WTC11 (cell line): ENCODE data around the gene GALNT6. TPM values are rescaled to one million over a fixed set of nuclear protein-coding genes. Genes with fewer than 3 reads are reported as not detected.
A peak's percentile ranks its signal among the peaks of the same experiment; 100 is the strongest.

Source experiments
- ATAC-seq: fragments of 200-7000 bp; cut with Tn5 transposase; 2 replicates; pipeline ENCODE4 v1.10.0; 2021; ENCODE audit warnings: mild to moderate bottlenecking, moderate library complexity
- CTCF ChIA-PET: fragments of 300-600 bp; sonication (Branson Sonifier 250); formaldehyde crosslinking; loops from one replicate; lab custom pipeline; 2021; ENCODE audit warnings: antibody characterized with exemption; lab: Charles Lee
- POLR2A ChIA-PET: fragments of 350-600 bp; sonication (Branson Sonifier 250); formaldehyde crosslinking; loops from one replicate; lab custom pipeline; 2021; ENCODE audit warnings: antibody characterized with exemption; lab: Charles Lee
- DNase-seq: peaks from one replicate; pipeline ENCODE4 v3.0.0; 2021; ENCODE audit warnings: low spot score
- H3K27ac Mint-ChIP-seq: 2 replicates; pipeline ENCODE4 v1.8.0; 2021; ENCODE audit warnings: mixed read lengths
- H3K27me3 Mint-ChIP-seq: 2 replicates; pipeline ENCODE4 v1.8.0; 2021; ENCODE audit warnings: low read depth, mild to moderate bottlenecking, moderate library complexity, mixed read lengths
- H3K36me3 Mint-ChIP-seq: 2 replicates; pipeline ENCODE4 v1.8.0; 2021; ENCODE audit warnings: mixed read lengths
- H3K4me1 Mint-ChIP-seq: 2 replicates; pipeline ENCODE4 v1.8.0; 2022; ENCODE audit warnings: mixed read lengths
- H3K4me3 Mint-ChIP-seq: 2 replicates; pipeline ENCODE4 v1.8.0; 2021; ENCODE audit warnings: mild to moderate bottlenecking, moderate library complexity, mixed read lengths
- H3K9me3 Mint-ChIP-seq: 2 replicates; pipeline ENCODE4 v1.8.0; 2021; ENCODE audit warnings: mixed read lengths
- ETV6 ChIP-seq: sonication (generic); formaldehyde crosslinking; IDR thresholded peaks from 2 replicates; pipeline ENCODE4 v1.8.1; 2022; ENCODE audit warnings: mild to moderate bottlenecking, missing genetic modification reagents
- FOXK1 ChIP-seq: sonication (generic); formaldehyde crosslinking; IDR thresholded peaks from 2 replicates; pipeline ENCODE4 v1.8.0; 2022; ENCODE audit warnings: mild to moderate bottlenecking, moderate library complexity, missing genetic modification reagents
- GRHL2 ChIP-seq: fragments of 250-450 bp; sonication (Bioruptor Pico); IDR thresholded peaks from 2 replicates; pipeline ENCODE4 v1.8.0; 2022; ENCODE audit warnings: mild to moderate bottlenecking, moderate library complexity; ENCODE audit not compliant: insufficient replicate concordance, severe bottlenecking
- HMGA2 ChIP-seq: fragments of 250-450 bp; sonication (Bioruptor Pico); IDR thresholded peaks from 2 replicates; pipeline ENCODE4 v1.4.0; 2021; ENCODE audit warnings: mild to moderate bottlenecking, moderate library complexity
- KAT7 ChIP-seq: sonication (generic); formaldehyde crosslinking; IDR thresholded peaks from 2 replicates; pipeline ENCODE4 v1.8.1; 2023; ENCODE audit warnings: missing genetic modification reagents, mild to moderate bottlenecking, borderline replicate concordance
- SOX15 ChIP-seq: fragments of 250-450 bp; sonication (Bioruptor Pico); IDR thresholded peaks from 2 replicates; pipeline ENCODE4 v1.9.0; 2021; ENCODE audit warnings: mild to moderate bottlenecking
- ZBTB43 ChIP-seq: sonication (generic); formaldehyde crosslinking; IDR thresholded peaks from 2 replicates; pipeline ENCODE4 v1.8.1; 2023; ENCODE audit warnings: mild to moderate bottlenecking, missing genetic modification reagents
- ZNF138 ChIP-seq: sonication (generic); formaldehyde crosslinking; conservative IDR thresholded peaks from 2 replicates; pipeline ENCODE4 v1.8.1; 2022; ENCODE audit warnings: mild to moderate bottlenecking, moderate library complexity, missing genetic modification reagents
- ZNF232 ChIP-seq: sonication (generic); formaldehyde crosslinking; IDR thresholded peaks from 2 replicates; pipeline ENCODE4 v1.8.0; 2022; ENCODE audit warnings: mild to moderate bottlenecking, missing genetic modification reagents
- ZNF263 ChIP-seq: sonication (generic); formaldehyde crosslinking; IDR thresholded peaks from 2 replicates; pipeline ENCODE4 v1.8.1; 2022; ENCODE audit warnings: low read depth, mild to moderate bottlenecking, moderate library complexity, missing genetic modification reagents
- ZNF317 ChIP-seq: sonication (generic); formaldehyde crosslinking; IDR thresholded peaks from 2 replicates; pipeline ENCODE4 v1.8.1; 2023; ENCODE audit warnings: low read depth, mild to moderate bottlenecking, moderate library complexity, missing genetic modification reagents, borderline replicate concordance
- total RNA-seq: library from RNA; stranded (reverse); gene quantifications from 3 replicates; pipeline ENCODE4 v1.2.3, GENCODE V29; 2021
- TF ChIP-seq, protein P1 (sequence below): sonication (generic); formaldehyde crosslinking; conservative IDR thresholded peaks from 2 replicates; pipeline ENCODE4 v1.8.1; 2022; ENCODE audit warnings: mild to moderate bottlenecking, missing genetic modification reagents
- TF ChIP-seq, protein P2 (sequence below): sonication (generic); formaldehyde crosslinking; IDR thresholded peaks from 2 replicates; pipeline ENCODE4 v1.8.1; 2022; ENCODE audit warnings: mild to moderate bottlenecking, missing genetic modification reagents, moderate library complexity, borderline replicate concordance
- TF ChIP-seq, protein P3 (sequence below): fragments of 200-600 bp; IDR thresholded peaks from 2 replicates; pipeline ENCODE4 v1.8.0; 2022; ENCODE audit warnings: antibody characterized with exemption
- TF ChIP-seq, protein P4 (sequence below): sonication (generic); formaldehyde crosslinking; IDR thresholded peaks from 2 replicates; pipeline ENCODE4 v1.8.1; 2022; ENCODE audit warnings: mild to moderate bottlenecking, moderate library complexity, missing genetic modification reagents
- TF ChIP-seq, protein P5 (sequence below): sonication (generic); formaldehyde crosslinking; IDR thresholded peaks from 2 replicates; pipeline ENCODE4 v1.8.1; 2023; ENCODE audit warnings: mild to moderate bottlenecking, moderate library complexity, missing genetic modification reagents

GALNT6 gene
- total RNA-seq, 1 experiment from 2014 or later = 18.3 TPM

DNA sequence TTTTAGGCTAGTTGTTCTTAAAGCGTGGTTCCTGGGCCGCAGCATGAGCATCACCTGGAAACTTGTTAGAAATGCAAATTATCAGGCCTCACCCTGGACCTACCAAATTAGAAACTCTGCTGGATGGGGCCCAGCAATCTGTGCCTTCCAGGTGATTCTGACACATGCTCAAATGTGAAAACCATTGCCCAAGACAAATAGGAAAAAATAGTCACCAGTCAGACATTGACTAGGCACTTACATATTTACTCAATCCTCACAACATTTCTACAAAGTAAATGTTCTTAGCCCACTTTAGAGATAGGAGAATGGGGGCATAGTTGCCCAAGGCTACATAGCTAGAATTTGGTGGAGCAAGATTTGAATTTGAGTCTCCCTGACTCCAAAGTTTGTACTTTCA lies 48.0 kb downstream of the GALNT6 start:
- Mint-ChIP-seq H3K27me3 (no peaks in the 10 kb centered on the region), H3K36me3 (no peaks in the 10 kb centered on the region), H3K9me3 (no peaks in the 10 kb centered on the region), H3K4me3 (no peak overlapping the region), H3K4me1 (peaks cover 6% of the 10 kb centered on the region), H3K27ac (no peak overlapping the region)
- ATAC-seq = no peak
- TF ChIP-seq SOX15 (CRISPR knock-in tag) = no peak
- TF ChIP-seq, protein P1, sequence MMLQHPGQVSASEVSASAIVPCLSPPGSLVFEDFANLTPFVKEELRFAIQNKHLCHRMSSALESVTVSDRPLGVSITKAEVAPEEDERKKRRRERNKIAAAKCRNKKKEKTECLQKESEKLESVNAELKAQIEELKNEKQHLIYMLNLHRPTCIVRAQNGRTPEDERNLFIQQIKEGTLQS (CRISPR knock-in tag) = no peak
- no peak for TF ChIP-seq ETV6 (CRISPR knock-in tag)
- no peak for TF ChIP-seq ZNF232 (CRISPR knock-in tag)
- DNase-seq = no peak
- CTCF ChIA-PET = interaction anchor here (5.2 kb wide), 1 partner anchor 73 kb away, joined by 133 read pairs; the partner anchor contains the start of gene SMAGP
- POLR2A ChIA-PET = no interaction called here

DNA sequence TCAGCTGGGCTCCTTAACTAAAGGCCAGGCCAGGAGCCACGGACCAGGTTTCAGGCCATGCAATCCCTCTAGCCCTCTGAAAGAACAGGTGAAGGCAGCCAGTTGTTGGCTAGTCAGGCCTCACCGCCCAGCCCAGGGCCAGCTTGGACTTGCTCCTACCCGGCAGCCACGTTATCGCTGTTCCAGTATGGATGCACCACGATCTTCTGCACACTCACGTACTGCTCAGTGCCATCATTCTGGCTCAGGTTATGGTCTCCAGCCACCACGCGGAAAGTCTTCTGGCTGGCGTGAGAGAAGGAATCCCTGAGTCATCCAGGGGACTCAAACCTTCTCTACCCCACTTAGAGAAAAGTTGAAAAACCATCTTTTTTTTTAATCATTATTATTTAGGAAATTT lies 48.8 kb downstream of the GALNT6 start:
- Mint-ChIP-seq H3K9me3 (no peaks in the 10 kb centered on the region), H3K4me1 (peaks cover 6% of the 10 kb centered on the region), H3K4me3 (no peak overlapping the region), H3K36me3 (no peaks in the 10 kb centered on the region), H3K27ac (no peak overlapping the region), H3K27me3 (no peaks in the 10 kb centered on the region)
- CTCF ChIA-PET = interaction anchor here (1.4 to 5.2 kb wide), 5 partner anchors 10 to 355 kb away, joined by 4 to 133 read pairs (median 13); partner anchors contain the start of genes SLC11A2 and SMAGP
- POLR2A ChIA-PET = no interaction called here
- TF ChIP-seq HMGA2 = no peak
- TF ChIP-seq, protein P2, sequence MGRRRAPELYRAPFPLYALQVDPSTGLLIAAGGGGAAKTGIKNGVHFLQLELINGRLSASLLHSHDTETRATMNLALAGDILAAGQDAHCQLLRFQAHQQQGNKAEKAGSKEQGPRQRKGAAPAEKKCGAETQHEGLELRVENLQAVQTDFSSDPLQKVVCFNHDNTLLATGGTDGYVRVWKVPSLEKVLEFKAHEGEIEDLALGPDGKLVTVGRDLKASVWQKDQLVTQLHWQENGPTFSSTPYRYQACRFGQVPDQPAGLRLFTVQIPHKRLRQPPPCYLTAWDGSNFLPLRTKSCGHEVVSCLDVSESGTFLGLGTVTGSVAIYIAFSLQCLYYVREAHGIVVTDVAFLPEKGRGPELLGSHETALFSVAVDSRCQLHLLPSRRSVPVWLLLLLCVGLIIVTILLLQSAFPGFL (CRISPR knock-in tag) = no peak
- TF ChIP-seq ETV6 (CRISPR knock-in tag) = no peak
- TF ChIP-seq, protein P3, sequence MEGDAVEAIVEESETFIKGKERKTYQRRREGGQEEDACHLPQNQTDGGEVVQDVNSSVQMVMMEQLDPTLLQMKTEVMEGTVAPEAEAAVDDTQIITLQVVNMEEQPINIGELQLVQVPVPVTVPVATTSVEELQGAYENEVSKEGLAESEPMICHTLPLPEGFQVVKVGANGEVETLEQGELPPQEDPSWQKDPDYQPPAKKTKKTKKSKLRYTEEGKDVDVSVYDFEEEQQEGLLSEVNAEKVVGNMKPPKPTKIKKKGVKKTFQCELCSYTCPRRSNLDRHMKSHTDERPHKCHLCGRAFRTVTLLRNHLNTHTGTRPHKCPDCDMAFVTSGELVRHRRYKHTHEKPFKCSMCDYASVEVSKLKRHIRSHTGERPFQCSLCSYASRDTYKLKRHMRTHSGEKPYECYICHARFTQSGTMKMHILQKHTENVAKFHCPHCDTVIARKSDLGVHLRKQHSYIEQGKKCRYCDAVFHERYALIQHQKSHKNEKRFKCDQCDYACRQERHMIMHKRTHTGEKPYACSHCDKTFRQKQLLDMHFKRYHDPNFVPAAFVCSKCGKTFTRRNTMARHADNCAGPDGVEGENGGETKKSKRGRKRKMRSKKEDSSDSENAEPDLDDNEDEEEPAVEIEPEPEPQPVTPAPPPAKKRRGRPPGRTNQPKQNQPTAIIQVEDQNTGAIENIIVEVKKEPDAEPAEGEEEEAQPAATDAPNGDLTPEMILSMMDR = no peak
- TF ChIP-seq GRHL2 (CRISPR knock-in tag) = no peak
- TF ChIP-seq, protein P4, sequence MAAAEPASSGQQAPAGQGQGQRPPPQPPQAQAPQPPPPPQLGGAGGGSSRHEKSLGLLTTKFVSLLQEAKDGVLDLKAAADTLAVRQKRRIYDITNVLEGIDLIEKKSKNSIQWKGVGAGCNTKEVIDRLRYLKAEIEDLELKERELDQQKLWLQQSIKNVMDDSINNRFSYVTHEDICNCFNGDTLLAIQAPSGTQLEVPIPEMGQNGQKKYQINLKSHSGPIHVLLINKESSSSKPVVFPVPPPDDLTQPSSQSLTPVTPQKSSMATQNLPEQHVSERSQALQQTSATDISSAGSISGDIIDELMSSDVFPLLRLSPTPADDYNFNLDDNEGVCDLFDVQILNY (CRISPR knock-in tag) = no peak
- TF ChIP-seq ZNF138 (CRISPR knock-in tag) = no peak
- TF ChIP-seq FOXK1 (CRISPR knock-in tag) = no peak
- DNase-seq (no peak), ATAC-seq (no peak)

- Mint-ChIP-seq H3K4me1 (peaks cover 6% of the 10 kb centered on the region), H3K9me3 (no peaks in the 10 kb centered on the region), H3K4me3 (peak overlapping the region; percentile 51), H3K27me3 (no peaks in the 10 kb centered on the region), H3K27ac (no peak overlapping the region), H3K36me3 (no peaks in the 10 kb centered on the region)
- no peak for TF ChIP-seq KAT7
- TF ChIP-seq ZBTB43 = no peak
- TF ChIP-seq ZNF263 (CRISPR knock-in tag) = no peak
- no peak for TF ChIP-seq ZNF317 (CRISPR knock-in tag)
- TF ChIP-seq, protein P3 = peak; percentile 91
- TF ChIP-seq, protein P5, sequence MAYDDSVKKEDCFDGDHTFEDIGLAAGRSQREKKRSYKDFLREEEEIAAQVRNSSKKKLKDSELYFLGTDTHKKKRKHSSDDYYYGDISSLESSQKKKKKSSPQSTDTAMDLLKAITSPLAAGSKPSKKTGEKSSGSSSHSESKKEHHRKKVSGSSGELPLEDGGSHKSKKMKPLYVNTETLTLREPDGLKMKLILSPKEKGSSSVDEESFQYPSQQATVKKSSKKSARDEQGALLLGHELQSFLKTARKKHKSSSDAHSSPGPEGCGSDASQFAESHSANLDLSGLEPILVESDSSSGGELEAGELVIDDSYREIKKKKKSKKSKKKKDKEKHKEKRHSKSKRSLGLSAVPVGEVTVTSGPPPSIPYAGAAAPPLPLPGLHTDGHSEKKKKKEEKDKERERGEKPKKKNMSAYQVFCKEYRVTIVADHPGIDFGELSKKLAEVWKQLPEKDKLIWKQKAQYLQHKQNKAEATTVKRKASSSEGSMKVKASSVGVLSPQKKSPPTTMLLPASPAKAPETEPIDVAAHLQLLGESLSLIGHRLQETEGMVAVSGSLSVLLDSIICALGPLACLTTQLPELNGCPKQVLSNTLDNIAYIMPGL (CRISPR knock-in tag) = no peak
- CTCF ChIA-PET = interaction anchor here (0.6 to 5.2 kb wide), 55 partner anchors 9 to 576 kb away, joined by 3 to 133 read pairs (median 4); partner anchors contain the start of genes BIN2, CSRNP2, DAZAP2 and GALNT6
- POLR2A ChIA-PET = interaction anchor here (0.6 to 1.3 kb wide), 7 partner anchors 9 to 495 kb away, joined by 3 to 5 read pairs (median 4); partner anchors contain the start of gene CSRNP2
- ATAC-seq = peak; percentile 76
- peak; percentile 75 for DNase-seq
Measured at GRCh38 chr12:51341251-51342007, 49.8 kb downstream of the GALNT6 start.
